HG03175 (cell line): ENCODE results near the gene TRAIP.
A peak's percentile ranks its signal among the peaks of the same experiment; 100 is the strongest.

Source experiments
- ATAC-seq: cut with Tn5 transposase; IDR thresholded peaks from one replicate; pipeline ENCODE4 v1.9.1; 2021; ENCODE audit warnings: mild to moderate bottlenecking, moderate library complexity; ENCODE audit not compliant: unreplicated experiment

The TRAIP gene

GRCh38 chr3:49876567-49876966 is 20.2 kb upstream of the TRAIP start:
- no peak for ATAC-seq

GRCh38 chr3:49873623-49874022 is 17.3 kb upstream of the TRAIP start:
- no peak for ATAC-seq

- no peak for ATAC-seq
Measured at GRCh38 chr3:49872801-49873281, 16.5 kb upstream of the TRAIP start.

DNA sequence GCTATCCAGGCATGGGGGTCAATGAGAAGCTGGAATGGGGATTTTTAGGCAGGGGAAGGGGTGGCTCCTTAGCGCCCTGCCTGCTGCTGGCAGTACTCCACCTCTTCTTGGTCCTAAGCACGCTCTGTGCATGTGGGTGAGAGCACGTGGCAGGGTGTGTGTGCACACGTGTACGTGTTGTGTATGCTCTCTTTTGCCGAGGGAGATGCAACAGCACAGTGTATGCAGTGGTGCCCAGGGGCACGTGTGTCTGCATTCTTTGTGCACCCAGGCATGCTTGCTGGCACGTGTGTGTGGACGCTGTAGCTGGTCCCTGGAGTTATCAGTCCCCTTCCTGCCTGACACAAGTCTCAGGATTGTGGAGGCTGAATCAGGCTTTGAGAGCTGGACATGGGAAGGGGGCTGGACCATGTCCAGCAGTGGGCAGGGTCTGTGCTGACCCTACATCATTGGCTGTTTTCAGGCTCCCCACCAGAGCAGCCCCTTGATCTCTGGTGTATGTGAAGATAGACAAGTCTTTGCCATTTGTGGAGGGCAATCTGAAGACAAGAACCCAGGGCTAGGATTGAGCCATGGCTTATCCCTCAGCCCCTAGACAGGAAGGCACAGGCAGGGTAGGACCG is 15.3 kb upstream of the TRAIP start:
- no peak for ATAC-seq

DNA sequence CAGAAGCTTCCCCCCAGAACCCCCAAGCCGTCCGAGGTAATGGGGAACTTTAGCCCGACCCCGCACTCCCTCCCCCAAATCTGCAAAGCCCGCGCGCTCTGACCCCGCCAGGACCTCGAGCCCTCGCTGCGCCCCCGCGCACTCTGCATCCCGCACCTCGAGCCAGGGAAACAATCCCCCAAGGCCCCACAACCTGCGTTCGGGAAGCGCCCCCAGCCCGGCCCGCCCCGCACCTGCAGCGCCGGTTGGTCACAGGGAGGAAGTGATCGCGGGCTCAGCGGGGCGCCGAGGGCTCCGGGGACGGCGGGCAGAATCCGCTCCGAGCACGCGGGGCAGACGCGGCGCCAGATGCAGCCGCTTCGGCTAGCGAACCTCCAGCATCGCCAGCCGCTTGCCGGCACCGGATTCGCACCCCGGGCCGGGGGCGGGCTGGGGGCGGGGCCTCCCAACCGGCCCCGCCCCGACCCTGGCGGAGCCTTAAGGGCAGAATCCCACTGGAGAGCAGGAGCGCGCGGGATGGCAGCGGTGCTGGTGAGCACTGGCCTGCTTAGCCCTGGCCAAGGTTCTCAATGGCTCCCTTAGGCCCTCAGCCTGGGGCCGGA is 13.3 kb upstream of the TRAIP start, which contains the start of gene CAMKV:
TSS of gene CAMKV (minus strand) at position 382 of the 602 bp plus-strand sequence. CDS start 7,518 bp downstream, outside the sequence.
- no peak for ATAC-seq

DNA sequence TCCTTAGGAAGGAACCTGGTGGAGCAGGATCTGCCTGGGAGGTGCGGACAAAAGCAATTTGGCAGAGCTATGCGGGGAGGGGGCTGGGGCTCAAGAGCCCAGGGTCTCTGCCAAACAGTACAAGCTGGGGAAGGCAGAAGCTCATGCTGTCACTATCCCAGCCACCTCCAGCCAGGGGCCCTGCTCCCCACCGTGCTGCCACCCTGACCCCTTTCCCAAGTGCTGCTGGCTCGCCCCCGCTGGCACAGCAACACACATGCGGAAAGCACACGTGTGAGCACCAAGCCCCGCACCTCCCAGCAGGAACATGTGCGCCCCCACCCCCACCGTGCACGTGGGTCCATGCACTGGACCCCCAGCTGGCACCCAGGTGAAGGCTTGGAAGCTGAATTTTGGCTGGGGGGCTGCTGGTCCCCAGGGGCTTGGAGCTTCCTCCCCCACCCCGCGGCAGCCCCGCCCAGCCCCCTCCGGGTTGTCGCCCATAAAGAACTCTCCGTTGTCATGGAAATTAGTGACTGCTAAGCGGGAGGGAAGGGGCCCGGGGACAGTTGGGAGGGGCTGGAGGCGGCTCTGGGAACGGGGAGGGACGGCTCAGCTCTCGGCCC is 12.6 kb upstream of the TRAIP start:
- no peak for ATAC-seq

GRCh38 chr3:49867871-49868321 is 11.5 kb upstream of the TRAIP start:
- no peak for ATAC-seq

- no peak for ATAC-seq
Measured at GRCh38 chr3:49867400-49867799, 11.0 kb upstream of the TRAIP start.

DNA sequence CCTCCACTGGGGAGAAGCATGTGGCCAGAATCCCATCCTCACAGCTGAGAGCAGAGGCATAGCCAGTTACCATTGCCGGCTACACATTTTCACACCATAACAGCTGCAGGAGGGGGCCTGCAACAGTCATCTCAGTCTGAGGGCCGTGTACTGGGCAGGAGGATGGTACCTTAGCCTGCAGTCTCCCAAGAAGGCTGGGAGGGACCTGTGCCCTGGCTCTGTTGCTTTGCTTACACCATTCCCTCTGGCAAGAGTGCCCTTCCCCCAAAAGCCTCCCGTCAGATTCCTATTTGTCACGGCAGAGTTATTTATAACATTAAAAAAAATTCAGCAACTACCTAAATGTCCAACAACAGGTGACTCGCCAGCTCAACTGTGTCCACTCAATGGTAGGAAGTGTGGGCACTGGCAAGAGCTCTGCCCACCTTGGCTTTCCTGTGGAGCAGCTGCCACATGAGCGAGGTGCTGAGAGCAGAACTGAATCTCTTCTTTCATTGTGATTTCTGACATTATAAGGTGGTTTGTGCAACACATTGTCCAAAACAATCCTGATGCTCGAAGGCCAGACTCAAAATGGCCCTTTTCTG is 8.9 kb upstream of the TRAIP start:
- ATAC-seq: no peak

DNA sequence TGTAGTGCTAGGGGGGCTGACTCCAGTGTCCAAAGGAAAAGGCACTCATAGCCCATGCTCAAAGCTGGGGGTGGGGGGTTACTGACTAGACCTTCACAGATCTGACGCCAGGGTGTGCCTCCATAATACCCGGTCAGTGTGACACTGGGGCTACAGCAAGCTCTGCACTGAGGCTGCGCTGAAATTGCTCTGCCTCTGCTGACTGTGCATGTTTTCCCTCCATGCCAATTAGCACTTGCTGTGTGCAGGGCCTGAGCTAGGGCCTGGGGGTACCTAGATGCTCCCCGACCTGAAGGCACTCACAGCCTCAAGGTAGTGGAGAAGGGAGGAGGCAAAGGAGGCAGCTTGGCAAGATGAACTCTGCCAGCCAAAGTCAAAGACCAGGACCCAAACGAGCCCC is 8.1 kb upstream of the TRAIP start:
- no peak for ATAC-seq

GRCh38 chr3:49859576-49860305 is 3.4 kb upstream of the TRAIP start:
- ATAC-seq: no peak

DNA sequence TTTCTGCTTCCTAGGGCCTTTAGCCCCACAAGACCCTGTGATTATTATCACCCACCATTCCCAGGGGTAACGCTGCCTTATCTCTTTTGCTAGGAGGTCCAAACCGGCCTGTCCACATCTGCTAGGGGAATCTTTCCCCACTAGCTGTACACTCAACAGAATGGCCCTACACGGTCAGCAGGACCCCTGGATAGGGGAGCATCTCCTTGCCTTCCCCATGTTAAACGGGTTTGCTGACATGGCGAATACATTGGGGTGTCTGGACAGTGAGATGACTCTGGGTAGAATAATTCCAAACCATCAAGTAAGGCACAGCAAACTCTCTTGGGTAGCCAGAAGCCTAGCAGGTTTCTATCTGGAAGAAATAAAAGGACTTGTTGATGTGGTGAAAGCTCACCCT is 702 bp downstream of the TRAIP start:
- no peak for ATAC-seq

DNA sequence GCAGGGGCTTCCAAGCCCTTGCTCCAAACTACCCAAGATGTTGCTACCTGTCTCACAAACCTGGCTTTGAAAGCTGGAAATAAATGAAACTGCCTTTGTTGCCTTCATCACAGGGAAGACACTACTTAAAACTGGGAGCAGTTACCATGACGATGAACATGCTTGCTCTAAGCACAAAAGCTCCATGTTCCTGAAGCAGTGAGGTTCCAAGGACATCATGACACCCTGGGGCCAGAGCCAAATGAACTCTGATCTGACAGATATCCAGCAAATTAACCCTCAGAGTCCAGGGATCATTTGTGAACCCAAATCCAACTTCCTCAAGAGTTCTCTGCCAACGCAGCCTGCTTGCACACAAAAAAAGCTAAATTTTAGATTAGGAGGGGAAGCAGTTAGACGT is 10.7 kb downstream of the TRAIP start:
- no peak for ATAC-seq

DNA sequence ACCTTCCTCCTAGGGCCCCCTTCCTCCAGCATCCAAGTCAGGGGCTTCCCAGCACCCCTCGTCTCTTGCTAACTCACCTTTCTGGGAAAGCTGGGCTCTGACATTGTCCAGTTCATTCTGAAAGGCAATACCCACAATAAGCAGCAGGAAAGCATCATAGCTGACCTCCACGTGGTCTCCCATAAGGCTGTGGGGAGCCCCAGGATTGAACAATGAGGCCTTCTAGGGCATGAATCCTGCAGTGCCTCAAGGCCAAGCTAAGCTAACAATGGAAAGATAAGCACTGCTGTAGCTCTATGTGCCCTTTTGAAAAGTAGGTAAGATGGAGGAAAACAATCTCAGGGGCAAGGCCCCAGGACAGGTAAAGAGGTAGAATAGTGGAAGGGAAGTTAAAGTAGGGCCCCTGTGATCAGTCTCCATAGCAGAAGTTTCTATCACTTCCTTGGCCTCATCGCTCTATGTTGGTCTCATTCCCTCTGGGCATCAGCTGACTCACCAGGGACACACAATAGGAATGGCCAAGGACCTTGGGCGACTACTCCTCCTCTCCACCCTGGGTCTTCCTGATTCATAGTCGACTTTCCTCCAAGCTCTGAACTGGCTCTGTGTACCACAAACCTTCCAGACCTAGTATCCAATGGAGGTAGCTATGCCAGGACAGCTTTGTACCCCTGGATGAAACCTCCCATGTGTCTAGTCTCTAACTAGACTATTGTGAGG is 11.7 kb downstream of the TRAIP start:
- no peak for ATAC-seq

GRCh38 chr3:49842843-49843517 is 13.4 kb downstream of the TRAIP start:
- ATAC-seq: no peak

DNA sequence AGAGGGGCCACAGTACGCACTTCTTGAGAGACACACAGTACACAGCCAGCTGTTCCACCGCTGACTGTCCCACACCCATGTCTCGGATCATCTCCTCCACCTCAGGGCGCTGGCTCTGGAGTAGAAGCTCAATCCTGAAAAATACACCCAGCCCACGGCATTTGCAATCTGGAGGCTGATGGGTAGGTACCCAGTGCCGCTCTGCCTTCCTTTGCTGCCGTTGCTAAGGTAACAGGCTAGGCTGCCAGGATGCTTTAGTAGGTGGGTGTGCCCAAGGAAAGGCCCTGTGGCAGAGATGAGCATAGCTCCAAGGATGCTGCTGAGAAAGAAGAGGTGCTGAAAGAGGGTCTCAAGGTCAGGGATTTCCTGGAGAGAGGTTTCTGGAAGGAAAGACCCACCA is 14.6 kb downstream of the TRAIP start:
- ATAC-seq: no peak

GRCh38 chr3:49841126-49841696 is 15.2 kb downstream of the TRAIP start:
- no peak for ATAC-seq

- ATAC-seq: no peak
Measured at GRCh38 chr3:49840388-49840787, 16.0 kb downstream of the TRAIP start.

GRCh38 chr3:49839193-49839809 is 17.1 kb downstream of the TRAIP start:
- ATAC-seq: peak; percentile 56
